SIG-M5 (cell line): Measurements from ENCODE around the gene MON1A.
"Not testable (repeated sequence)": the region's sequence is repeated elsewhere in the genome, so short reads cannot be mapped to it uniquely, and the experiment has no call there.

Source experiments
- DNase-seq: peaks from one replicate; lab custom pipeline; 2025; lab: John Stamatoyannopoulos, UW

MON1A gene

GRCh38 chr3:49929291-49930167, at the start of gene MON1A:
MON1A (minus strand) TSS chr3:49929811; CDS start chr3:49913346, 16,465 bp downstream.
- DNase-seq, result no peak

DNA sequence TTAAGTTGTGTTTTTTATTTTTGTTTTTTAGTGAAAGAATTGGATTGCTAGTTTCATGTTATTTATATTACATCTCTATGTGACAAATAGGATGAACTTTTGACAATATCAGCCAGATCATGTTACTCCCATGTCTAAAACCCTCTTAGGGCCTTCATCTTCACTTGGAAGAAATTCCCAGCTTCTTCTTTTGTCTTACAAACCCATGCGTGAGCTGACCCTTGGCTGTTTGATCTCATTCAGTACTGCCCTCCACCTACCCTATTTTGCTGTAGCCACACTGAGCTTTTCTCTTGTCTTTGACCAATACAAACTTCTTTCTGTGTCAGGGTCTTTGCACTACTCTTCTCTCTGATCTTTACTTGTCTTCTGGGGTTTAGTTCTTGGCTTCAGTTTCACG, 47.3 kb upstream of the MON1A start:
- no peak for DNase-seq

DNA sequence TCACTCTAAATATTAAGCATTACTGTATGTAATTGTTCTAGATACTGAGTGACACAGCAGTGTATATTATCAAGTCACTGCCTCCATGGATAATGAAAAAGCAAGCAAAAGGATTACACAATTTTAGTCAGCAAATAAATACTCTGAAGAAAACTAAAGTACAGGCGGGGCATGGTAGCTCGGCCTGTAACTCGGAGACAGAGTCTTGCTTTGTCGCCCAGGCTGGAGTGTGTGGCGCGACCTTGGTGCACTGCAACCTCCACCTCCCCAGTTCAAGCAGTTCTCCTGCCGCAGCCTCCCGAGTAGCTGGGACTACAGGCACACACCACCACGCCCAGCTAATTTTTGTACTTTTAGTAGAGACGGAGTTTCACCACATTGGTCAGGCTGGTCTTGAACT, 43.0 kb upstream of the MON1A start:
- DNase-seq, result no peak

GRCh38 chr3:49968346-49968745, 38.7 kb upstream of the MON1A start:
- DNase-seq, result no peak

GRCh38 chr3:49967291-49967690, 37.7 kb upstream of the MON1A start:
- no peak for DNase-seq

GRCh38 chr3:49966233-49966942, 36.8 kb upstream of the MON1A start:
- DNase-seq, result no peak

DNA sequence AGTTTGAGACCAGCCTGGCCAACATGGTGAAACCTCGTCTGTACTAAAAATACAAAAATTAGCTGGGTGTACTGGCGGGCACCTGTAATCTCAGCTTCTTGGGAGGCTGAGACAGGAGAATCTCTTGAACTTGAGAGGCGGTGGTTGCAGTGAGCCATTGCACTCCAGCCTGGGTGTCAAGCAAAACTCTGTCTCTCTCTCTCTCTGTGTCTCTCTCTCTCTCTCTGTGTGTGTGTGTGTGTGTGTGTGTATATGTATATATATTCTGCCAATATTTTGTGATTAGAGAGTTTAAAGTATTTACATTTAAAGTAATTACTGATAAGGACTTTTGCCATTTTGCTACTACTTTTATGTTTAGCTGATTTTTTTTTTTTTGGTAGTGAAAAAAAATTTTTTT, 26.0 kb upstream of the MON1A start:
- no peak for DNase-seq

DNA sequence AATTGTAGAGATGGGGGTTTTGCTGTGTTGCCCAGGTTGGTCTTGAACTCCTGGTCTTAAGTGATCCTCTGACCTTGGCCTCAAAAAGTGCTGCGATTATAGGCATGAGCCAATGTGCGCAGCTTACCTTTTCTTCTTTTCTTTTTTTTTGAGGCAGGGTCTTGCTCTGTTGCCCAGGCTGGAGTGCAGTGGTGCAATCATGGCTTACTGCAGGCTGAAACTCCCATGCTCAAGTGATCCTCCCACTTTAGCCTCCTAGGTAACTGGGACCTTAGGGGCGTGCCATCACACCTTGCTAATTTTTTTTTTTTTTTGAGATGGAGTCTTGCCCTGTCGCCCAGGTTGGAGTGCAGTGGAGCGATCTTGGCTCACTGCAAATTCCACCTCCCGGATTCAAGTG, 23.3 kb upstream of the MON1A start:
- no peak for DNase-seq

DNA sequence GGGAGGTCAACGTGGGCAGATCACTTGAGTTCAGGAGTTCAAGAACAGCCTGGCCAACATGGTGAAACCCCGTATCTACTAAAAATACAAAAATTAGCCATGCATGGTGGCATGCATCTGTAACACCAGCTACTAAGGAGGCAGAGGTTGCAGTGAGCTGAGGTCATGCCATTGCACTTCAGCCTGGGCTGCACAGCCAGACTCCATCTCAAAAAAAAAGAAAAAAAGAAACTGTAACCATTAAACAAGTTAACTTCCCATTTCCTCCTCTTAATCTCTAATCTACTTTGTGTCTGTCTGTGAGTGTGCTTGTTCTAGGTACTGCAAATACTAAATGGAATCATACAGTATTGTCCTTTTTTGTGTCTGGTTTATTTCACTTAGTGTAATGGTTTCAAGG, 13.0 kb upstream of the MON1A start:
- no peak for DNase-seq

GRCh38 chr3:49940667-49941249, 11.1 kb upstream of the MON1A start:
- no peak for DNase-seq

DNA sequence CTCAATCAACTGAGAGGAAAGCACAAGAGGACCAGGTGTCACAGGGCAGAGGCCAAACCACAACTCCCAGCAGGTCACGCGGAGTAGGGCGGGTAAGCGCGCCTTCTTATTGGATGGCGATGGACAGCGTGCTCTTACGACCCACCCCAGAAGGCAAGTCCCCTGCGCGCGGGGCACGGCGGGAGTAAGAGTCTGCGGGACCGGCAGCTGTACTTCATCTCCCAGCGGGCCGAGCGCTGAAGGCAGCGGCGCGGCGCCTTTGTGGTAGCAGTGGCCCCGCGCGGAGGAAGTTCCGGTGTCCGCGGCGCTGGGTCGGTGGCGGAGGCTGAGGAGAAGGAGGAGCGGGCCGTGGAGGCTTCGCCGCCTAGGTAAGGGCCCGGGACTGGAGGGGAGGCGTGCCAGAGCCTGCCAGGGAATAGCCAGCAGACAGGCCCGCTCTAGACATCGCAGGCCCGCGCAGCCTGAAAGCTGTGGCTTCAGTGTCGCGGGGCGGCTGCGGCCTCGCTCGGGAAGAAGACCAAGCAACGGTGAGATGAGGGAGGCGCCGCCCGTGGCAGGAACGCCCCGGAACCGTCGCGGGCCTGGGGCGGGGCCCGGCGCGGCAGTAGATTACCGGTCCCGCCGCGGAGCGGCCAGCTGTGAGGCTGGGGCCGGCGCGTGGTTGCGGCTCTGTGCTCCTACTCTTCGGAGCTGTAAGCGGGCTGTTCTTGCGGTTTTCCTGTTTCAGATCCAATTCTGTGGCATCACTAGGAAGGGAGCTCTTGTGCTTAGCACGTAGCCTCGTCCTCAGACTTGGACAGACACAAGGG, 10.5 kb upstream of the MON1A start, which contains the start of gene RBM6:
Gene RBM6 (plus strand): TSS at position 293 of the 809 bp plus-strand sequence. CDS start 22,492 bp downstream, outside the sequence.
- peak; percentile 86 for DNase-seq

GRCh38 chr3:49937090-49937489, 7.5 kb upstream of the MON1A start:
- no peak for DNase-seq

GRCh38 chr3:49932281-49932680, 2.7 kb upstream of the MON1A start:
- DNase-seq, result not testable (repeated sequence)

GRCh38 chr3:49930922-49931321, 1.3 kb upstream of the MON1A start:
- no peak for DNase-seq

DNA sequence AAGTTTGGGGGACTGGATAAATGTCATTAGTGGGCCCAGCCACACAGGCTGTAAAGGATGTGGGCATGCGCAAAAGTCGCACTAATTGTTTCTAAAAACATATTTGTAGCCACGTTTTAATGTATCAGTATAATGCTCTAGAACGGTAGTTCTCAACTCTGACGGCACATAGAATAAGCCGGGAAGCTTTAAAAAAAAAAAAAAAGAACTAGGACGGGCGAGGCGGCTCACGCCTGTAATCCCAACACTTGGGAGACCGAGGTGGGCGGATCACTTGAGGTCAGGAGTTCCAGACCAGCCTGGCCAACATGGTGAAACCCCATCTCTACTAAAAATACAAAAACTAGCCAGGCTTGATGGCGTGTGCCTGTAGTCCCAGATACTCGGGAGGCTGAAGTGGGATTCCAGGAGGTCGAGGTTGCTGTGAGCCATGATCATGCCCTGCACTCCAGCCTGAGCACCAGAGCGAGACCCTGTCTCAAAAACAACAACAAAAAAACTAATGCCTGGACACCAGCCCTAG, 618 bp upstream of the MON1A start:
- no peak for DNase-seq

GRCh38 chr3:49928481-49929017, 1.1 kb downstream of the MON1A start:
- no peak for DNase-seq

DNA sequence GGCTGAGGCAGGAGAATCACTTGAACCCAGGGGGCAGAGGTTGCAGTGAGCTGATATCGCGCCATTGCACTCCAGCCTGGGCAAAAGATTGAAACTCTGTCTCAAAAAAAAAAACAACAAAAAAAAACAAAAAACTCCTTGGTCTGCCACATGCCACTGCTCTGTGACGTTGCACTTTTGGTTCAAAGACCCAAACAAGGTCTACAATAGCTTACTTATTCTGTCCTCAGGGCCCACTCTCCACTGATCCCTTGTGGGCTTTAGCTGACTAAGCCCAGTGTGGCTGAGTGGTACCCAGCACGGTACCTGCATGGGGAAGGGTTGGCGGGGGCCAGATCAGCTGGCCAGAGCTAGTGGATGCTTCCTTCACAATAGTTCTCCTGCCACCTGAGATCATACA, 1.8 kb downstream of the MON1A start:
- DNase-seq, result no peak

DNA sequence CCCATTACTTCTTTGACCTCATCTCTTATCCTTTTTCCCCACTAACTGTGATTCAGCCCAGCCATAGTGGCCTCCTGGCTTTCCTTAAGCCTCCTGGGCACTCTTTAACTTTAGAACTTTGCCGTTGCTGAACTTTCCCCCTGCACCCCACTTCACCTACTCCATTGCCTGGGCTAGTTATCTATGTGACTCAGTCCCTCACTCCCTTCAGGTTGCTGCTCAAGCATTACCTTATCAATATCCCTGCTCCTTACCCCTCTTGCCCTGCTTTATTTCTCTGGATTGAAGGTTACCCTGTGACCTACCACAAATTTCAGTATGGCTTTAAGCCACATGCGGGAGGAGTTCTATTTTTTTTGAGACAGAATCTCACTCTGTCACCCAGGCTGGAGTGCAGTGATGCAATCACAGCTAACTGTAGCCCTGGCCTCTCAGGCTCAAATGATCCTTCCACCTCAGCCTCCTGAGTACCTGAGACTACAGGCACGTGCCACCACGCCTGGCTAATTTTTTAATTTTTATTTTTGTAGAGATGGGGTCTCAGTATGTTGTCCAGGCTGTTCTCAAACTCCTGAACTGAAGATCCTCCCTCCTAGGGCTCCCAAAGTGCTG, 3.4 kb downstream of the MON1A start:
- no peak for DNase-seq

- no peak for DNase-seq
Observed at GRCh38 chr3:49925485-49925884, 4.1 kb downstream of the MON1A start.

DNA sequence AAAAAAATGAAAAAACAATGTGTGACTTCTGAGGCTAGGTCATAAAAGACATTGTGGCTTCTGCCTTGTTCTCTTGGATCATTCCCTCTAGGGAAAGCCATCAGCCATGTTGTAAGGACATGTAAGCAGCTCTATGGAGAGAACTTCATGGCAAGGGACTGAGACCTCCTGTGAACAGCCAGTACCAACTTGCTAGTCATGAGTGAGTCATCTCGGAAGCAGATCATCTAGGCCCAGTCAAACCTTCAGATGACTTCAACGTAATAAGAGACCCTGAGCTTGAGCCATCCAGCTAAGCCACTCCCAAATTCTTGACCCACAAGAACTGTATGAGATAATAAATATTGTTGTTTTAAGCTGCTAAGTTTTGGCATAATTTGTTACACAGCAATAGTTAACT, 4.9 kb downstream of the MON1A start:
- DNase-seq, result no peak
